ENCODE data around the gene GJC2. TPM values are rescaled to one million over a fixed set of nuclear protein-coding genes. Genes with fewer than 3 reads are reported as not detected.

Gene GJC2
- polyA plus RNA-seq, 12 donors = 0.47 to 6.3 (median 0.82) TPM; not detected in 1

DNA sequence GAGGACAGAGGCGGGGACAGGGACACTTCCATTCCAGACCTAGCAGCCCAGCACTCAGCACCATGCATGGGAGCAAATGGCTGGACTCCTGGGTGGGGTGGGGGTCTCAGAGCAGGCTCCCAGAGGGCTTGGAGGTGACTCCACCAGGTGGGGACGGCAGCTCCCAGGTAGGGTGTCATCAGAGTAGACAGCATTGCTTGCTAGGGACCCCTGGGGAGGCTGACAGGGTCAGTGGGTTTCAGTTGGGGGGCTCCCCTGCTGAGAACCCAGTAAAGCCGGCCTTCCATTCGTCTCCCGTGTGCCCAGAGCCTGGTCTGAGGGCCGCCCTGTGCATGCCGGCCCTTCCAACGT lies 4.8 kb upstream of the GJC2 start:
- DNase-seq = no peak

DNA sequence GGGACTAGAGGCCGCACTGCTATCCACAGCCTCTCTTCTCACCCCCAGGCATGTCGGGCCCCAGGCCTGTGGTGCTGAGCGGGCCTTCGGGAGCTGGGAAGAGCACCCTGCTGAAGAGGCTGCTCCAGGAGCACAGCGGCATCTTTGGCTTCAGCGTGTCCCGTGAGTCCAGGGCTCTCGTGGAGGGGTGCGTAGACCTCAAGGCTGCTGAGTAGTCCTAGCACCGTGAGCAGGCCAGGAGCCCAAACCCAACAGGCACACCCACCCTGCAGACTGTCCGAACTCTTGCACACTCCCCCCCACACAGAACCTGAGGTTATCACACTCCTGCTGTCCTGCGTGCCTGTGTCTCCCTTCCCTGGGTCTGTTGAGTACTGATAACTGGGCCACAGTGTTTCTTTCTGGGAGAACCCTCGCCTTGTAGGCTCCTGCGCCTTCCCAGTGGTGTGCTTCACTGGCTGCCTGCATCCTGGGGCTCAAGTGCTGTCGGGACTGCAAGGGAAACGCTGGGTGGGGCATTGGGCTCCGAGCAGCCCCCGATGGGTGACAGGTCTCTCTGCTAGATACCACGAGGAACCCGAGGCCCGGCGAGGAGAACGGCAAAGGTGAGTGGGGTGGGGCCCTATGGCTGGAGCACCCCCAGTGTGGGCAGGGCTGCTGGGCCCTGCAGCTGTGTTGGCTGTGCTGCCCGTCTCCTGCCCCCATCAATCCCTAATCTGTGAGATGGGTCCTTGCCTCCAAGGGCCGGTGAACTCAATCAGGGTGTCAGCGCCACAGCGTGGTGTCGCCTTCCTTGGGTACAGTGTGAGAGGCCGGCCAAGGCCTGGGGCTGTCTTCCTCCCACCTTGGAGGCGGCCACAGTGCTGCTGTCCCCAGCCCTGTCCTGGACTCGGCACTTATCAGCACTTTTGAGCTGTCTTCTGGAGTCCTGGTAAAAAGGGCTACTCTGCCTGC lies 4.0 kb upstream of the GJC2 start:
- no peak for DNase-seq

DNA sequence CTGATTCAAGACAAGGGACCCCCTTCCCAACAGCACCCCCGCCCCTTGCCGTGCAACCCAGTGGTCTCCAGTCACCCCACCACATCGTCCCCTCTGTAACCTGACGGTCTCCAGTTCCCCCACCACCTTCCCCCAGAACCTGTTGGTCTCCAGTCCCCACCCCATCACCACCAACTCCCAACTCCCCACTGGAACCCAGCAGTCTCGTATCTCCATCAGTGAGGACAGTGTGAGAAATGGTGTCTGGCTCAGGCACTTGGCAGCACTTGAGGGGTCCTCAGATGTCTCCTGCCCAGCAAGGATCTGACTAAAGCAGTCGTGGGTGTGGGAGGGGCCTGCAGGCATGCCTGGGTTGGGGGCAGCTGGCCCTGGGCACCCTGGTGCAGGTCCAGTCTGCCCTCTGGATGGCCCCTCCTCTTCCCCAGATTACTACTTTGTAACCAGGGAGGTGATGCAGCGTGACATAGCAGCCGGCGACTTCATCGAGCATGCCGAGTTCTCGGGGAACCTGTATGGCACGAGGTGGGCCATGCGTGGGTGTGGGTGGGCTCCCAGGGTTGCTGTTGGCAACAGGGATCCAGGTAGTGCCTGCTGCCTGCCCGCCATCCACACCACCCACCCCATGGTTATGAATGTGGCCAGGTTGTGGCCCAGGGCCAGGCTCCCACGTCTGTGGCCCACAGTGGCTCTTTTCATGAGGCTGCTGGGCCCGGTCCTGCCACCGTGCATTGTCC lies 3.1 kb upstream of the GJC2 start:
- no peak for DNase-seq

DNA sequence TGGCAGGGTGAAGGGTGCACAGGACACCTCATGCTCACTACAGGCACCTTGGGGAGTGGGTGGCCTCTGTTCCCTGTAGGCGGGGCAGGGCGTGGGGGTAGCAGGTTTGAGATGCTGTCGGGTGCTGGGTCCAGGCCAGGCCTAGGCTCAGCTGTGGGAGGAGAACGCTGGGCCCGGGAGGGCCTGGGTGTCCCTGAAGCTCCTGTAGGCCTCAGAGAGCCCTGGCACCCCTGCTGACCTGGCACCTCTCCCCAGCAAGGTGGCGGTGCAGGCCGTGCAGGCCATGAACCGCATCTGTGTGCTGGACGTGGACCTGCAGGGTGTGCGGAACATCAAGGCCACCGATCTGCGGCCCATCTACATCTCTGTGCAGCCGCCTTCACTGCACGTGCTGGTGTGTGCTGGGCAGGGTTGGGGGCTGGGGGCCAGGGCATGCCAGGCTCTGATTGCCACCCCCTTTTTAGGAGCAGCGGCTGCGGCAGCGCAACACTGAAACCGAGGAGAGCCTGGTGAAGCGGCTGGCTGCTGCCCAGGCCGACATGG lies 2.5 kb upstream of the GJC2 start:
- no peak for DNase-seq

DNA sequence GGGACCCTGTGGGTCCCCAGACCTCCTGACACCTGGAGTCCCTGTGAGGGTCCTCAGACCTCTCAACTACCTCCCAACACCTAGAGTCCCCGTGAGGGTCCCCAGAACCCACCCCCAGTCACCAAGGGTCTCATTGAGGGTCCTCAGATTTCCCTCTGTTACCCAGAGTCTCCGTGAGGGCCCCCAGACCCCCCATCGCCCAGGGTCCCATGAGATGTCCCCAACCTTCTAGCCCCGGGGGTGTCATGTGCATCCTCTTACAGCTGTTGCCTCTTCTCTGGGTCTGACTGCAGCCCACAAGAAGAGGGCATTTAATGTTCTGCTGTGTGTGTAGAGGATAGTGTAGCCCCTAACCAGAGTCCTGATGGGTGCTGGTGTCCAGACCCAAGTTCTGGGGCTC lies 2.0 kb upstream of the GJC2 start:
- DNase-seq = no peak

DNA sequence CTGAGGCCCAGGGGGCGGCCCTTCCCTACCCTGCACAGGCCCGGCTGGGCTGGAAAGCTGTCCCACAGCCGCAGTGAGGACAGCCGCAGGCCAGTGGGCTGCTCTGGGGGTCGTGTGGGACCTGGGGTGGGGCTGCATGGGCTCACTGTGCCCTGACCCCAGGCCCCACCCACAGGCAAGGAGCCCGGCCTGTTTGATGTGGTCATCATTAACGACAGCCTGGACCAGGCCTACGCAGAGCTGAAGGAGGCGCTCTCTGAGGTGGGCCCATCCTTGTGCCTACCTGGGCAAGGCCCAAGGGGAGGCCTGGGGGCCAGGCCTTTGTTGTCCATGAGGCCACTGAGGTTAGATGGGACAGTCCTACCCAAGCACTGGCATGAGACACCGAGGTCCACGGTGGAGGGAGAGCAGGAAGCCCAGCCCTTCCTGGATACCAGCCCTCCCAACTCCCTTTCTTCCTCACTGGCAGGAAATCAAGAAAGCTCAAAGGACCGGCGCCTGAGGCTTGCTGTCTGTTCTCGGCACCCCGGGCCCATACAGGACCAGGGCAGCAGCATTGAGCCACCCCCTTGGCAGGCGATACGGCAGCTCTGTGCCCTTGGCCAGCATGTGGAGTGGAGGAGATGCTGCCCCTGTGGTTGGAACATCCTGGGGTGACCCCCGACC lies 1.4 kb upstream of the GJC2 start:
- no peak for DNase-seq

DNA sequence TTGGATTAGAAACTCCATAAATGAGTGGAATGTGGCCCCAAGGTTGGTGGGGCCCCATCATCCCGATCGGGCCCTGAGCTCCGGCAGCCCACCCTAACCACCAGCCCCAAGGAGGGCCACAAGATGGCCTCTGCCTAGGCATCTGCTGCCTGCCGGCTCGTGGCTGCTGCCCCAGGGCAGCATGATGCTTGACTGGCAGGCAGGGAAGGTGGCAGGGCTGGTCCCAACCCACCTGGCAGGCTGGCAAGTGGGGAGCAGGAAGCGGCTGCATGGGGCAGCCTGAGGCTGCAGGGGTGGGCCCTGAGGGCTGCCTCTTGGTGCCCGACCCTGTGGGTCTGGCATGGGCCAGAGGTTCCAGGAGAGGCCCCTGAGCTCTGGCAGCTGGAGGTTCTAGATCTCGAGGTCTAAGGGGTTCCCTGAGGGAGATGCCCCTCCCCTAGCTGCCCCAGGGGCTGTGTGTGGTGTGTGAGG lies 760 bp upstream of the GJC2 start:
- DNase-seq = no peak

DNA sequence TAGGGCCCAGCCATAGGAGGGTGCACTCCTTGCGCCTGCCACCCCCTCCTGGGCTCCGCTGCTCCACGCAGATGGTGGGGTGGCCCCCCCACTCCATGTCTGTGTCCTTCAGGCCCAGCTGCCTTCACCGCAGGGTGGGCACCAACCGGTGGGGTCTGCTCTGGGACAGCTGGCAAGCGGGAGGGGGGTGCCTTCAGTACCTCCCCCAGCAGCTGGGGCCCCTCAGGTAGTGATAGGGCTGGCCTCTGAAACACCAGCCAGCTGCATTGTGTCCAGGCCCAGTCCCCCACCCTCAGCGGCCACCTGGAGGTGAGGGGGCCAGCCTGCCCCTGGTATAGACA lies 360 bp downstream of the GJC2 start:
- no peak for DNase-seq

DNA sequence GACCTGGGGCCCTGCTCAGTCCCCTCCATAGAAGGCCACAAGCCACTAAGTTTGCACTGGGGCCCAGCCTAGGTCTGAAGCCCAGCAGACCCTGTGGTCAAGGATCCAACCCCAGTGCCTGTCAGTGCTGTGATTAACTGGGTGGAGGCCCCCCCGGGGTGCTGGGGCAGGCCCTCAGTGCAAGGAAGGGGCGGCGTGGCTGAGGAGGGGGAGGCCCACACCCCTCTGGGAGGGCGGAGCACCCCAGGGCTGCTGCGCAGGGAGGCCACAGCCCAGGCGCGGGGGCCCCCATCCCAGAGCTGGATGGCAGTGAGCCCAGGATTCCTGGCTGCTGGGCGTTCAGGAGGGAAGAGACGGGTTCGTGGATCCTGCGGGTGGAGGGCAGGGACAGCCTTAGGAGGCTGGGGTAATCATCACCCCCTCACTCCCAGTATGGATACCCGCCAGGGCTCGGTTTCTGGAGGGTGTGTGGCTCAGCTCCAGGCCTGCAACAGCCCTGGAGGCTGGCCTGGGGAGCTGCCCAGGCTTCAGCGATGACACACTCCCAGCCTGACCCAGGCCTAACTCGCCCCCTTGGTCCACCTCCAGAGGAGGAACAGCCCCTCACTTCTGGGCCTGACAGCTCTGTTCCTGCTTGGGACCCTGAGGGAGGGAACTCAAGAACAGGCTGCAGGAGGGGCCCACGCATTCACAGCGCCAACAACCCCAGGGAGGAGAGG lies 890 bp downstream of the GJC2 start:
- DNase-seq = peak; percentile 75

DNA sequence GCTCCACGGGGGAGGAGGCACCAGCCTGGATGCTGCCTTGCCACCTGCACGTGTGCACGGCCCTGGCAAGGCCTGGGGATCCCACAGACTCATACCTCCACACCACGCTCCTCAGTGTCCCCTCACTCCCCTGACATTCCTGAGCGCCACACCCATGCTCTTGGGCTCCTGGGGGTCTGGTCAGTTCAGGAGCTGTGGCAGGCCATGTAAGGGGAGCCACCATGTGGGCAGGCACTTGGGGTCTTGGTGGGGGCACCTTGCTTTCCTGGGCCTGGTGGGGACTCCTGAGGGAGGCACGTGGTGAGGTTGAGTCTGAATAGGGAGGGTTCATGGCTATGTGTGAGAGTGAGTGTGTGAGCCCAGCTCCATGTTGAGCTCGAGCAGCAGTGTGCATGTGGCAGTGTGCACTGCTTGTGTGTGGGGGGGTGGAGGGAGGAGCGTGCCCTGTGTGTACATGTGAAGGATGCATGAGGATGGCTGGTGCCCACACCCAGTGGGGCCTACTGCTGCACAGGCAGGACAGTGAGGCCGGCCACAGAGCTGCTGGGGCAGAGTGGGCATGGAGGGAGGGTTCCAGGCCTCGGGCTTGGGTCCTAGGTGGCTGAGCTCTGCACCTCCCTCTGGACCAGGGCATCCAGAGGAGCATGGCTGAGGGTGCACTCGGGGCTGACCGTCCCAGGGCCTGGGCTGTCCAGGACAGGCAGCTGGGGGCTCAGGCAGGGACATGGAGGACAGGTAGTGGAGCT lies 1.6 kb downstream of the GJC2 start:
- no peak for DNase-seq

DNA sequence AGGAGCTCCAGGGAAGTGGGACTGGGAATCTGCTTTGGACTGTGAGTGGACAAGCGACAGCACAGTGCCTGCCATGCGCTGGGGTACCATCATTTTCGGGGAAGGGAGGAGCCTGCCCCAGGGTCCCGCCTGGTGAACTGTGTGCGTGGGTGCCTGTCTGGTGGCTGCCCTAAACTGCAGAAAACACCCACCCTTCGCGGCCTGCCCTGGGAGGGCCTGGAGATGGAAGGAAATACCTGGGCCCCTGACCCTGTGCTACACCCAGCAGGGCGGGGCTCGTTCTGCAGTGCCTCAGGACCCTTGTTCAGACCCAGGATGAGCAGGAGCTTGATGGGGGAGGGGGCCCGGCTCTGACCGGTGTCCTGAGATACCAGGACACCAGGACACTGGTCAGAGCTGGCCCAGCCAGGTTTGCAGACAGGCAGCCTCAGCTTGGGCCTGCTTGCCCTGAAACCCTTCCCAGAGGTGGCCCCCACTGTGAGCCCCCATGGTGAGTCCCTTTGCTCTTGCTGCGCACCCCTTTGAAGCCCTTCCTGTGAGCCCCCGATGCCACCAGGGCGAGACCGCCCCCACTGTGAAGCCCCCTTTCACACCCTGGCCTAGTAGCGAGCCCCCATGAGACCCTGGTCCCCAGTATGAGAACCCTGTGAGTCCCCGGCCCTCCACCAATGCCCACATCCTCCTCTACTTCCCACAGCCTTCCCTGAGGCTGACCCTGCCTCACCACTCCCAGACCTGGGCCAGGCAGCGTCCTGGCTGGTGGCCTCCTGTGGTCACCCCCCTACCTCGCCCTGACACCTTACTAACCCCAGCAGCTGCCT lies 2.6 kb downstream of the GJC2 start:
- no peak for DNase-seq

DNA sequence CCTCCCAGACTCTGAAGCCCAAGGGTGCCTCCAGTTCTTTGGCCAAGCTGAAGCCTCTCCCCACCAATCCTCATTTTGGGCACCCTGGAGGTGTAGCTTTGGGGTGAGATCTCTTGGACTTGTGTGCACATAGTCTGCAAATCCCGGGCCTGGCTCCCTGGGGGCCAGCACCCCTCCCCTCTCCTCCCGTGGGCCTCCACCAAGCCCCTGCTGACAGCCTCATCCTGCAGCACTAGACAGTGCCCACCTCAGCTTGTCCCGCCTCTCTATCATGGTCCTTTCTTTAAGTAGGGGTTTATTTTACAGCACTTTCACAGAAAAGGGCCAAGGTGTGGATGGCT lies 3.2 kb downstream of the GJC2 start:
- DNase-seq = no peak

DNA sequence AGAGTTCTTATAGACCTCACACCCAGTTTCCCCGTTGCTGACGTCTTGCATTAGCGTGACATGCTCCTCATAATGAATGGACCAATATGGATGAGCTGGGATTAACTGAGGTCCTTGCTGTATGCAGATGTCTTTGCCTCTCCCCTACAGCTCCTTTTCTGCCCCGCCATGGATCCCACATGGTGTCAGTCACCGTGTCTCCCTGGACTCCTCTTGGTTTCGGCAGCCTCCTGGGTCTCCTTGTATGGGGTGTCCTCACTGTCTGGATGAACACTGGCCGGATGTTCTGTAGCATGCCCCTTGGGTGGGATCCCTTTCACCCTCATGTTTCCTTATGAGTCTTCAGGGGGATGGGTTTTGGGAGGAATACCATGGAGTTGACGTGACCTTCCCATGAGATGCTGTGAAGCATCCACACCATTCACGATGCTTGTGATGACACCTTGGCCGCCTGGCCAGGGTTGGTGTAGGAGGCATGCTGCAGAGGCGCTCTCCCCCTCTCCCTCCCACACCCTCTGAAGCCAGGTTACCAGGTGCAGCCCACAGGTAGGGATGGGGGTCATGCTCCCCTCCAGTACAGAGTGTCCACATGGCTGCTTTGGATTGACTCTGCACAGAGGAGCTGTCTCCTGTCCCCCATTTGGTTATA lies 4.4 kb downstream of the GJC2 start:
- DNase-seq = no peak

DNA sequence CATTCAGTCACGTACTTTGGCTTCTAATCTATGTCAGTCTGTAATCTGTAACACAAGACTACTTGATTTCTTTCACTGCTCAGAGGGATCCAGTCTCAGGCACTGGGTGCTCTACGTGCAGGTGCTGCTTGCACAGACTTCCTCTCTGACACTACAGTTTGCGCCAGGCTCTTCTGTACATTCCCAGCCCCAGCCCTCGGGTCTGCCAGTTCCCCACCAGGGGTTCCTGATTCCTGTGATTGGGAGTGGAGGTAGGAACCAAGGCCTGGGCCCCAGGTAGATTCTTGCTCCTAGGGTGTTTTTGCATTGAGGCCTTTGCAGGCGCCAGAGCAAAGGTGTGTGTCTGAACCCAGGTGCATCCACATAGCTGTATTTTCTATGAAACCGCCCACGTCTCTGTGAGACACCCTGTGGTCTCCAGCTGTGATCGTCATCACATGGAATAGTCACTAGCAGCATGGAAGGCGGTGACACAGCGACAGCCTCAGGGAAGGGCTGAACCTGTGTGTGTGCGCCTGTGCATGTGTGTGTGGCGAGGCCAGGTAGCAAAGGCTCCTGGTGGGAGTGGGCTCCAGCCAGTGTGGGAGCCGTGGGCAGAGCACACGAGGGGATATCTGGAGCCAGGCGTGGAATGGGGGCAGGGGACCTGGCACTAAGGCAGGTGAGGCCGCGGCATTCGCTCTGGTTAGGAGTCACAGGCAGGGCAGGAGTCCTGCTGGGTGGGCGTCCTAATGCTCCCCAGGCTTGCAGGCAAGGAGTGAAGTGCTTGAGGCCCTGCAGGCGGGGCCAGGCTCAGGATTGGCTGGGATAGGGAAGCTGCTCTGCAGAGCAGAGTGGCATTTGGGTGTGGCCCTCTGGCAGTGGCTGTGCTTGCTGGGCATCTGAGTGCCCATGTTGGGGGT lies 5.2 kb downstream of the GJC2 start:
- no peak for DNase-seq

DNA sequence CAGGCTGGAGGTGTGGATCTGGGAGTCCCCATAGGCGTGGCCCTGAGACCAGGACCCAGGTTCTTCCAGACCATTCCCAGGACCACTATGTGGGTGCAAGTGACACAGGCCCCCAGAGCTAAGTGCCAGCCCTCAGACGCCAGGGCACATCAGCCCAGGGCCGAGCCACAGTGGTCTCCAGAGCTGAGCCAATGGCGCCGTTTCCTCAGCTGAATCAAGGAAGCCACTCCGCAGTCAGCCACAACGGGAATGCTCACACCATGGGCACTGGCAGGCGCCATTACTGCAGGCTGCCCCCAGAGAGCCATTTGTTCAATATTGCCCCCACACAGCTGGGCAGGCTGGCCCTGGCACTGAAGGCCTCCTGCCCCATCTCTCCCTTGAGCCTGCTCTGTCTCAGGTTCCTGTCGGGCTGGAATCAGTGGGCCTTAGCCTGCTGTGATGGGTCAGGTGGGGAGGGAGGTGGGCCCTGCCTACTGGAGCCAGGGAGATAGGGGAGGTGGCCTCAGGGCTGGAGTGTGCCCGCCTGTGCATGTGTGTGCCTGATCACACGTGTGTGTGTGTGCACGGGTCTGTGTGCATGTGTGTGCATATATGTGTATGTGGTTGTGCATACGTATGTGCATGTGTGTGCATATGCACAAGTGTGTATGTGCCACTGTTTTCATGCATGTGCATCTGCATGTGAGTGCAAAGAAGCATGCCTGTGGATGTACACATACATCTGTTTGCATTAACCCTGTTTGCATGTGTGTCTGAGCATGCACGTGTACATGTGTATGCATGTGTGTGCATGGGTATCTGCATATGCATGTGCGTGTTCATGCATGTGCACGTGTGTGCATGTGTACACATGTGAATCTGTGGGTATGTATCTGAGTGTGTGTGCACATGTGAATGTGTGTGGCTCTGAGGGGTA lies 6.1 kb downstream of the GJC2 start:
- no peak for DNase-seq

DNA sequence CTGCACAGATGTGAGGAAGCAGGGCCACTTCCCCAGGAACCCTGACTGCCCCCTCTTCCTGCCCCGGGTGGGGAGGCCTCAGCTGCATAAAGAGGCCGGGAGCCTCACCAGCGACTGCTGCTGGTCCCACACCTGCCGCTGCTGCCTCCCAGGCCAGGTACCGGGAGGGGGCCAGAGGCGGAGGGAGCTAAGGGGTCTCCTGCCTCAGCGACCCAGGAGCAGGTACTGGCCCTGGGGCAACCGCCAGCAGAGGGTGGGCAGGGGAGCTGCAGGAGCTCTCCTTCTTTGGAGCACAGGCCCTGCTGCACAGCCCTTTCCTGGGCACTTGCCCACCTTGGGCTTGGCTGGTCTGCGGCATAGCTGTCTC lies 6.8 kb downstream of the GJC2 start:
- DNase-seq = no peak

DNA sequence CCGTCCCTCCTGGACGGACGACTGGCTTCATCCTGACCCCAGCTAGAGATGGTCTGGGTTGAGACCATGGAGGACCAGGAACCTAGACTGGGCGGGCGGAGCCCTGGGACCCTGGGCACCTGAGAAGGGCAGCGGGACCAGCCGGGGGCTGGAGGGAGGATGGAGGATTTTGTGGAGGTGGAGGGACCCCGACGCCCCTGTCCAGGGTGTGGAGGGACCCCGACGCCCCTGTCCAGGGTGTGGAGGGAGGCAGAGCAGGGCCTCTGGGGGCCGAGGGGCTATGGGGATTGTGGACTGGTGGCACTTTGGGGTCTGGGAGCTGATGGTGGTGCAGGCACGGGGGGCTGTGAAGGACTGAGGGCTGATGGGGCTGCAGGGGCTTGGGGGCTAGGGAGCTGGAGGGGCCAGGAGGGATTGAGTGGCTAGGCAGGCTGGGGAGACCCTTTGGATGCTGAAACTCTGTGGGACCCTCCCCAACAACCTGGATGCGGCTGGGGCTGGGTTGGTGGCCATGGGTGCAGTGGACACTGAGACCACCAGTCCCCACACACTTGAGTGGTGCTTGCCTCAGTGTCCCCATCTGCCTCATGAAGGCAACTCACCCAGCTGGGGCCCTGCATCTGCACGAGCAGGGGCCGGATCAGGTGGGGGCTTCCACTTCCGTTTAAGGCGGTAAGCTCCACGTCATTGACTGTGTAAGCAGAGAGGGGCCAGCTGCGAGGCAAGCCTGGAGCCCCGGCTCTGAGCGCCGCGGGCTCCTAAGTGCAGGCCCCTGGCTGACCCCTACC lies 7.4 kb downstream of the GJC2 start:
- DNase-seq = no peak

Measured in muscle of arm (tissue), 12 donors.